Measurements from ENCODE around the gene CPEB1. TPM values are rescaled to one million over a fixed set of nuclear protein-coding genes. Genes with fewer than 3 reads are reported as not detected.

Gene CPEB1
- total and polyA plus RNA-seq, 2 experiments from 2014 or later = 4.1 to 9.4 TPM

DNA sequence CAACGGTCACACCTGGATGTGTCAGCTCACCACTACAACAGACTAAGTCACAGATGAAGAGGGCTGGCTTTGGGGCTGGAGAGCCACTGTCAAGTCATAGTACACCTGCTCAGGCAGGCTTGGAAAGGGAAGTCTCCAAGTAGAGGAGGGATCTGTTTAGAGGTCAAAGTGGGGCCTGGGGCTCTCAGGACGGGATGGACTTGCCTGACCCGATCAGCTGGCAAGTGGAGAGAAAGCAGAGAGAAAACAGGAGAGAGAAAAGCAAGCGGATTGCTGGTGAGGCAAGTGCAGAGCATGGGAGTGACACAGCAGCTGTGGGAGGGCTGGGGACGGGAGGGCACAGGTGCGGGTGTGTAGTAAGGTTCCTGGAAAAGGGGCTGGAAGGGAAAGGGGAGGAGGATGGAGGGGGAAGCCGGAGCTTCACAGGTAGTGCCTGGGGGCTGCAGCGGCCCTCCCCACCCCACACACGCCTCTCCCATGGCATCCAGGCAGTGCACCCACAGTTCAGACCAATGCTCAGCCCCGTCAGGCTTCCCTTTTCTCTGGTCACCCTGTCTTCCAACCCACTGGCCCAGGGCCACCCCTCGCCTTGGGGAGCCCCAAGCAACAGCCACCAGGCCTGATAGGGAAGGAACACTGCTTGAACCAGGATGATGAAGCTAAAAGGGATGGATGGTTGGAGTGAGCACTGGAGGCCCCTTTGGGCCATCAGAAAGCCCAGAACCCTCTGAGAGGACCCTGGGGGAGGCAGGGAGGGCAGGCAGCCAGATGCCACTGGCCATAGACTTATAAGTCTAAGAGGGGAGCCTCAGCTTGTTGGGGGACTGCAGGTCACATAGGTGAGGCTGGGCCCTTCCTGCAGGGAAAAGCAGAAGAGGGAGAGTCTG, 115.4 kb downstream of the CPEB1 start (continued):
- TF ChIP-seq, protein P1, sequence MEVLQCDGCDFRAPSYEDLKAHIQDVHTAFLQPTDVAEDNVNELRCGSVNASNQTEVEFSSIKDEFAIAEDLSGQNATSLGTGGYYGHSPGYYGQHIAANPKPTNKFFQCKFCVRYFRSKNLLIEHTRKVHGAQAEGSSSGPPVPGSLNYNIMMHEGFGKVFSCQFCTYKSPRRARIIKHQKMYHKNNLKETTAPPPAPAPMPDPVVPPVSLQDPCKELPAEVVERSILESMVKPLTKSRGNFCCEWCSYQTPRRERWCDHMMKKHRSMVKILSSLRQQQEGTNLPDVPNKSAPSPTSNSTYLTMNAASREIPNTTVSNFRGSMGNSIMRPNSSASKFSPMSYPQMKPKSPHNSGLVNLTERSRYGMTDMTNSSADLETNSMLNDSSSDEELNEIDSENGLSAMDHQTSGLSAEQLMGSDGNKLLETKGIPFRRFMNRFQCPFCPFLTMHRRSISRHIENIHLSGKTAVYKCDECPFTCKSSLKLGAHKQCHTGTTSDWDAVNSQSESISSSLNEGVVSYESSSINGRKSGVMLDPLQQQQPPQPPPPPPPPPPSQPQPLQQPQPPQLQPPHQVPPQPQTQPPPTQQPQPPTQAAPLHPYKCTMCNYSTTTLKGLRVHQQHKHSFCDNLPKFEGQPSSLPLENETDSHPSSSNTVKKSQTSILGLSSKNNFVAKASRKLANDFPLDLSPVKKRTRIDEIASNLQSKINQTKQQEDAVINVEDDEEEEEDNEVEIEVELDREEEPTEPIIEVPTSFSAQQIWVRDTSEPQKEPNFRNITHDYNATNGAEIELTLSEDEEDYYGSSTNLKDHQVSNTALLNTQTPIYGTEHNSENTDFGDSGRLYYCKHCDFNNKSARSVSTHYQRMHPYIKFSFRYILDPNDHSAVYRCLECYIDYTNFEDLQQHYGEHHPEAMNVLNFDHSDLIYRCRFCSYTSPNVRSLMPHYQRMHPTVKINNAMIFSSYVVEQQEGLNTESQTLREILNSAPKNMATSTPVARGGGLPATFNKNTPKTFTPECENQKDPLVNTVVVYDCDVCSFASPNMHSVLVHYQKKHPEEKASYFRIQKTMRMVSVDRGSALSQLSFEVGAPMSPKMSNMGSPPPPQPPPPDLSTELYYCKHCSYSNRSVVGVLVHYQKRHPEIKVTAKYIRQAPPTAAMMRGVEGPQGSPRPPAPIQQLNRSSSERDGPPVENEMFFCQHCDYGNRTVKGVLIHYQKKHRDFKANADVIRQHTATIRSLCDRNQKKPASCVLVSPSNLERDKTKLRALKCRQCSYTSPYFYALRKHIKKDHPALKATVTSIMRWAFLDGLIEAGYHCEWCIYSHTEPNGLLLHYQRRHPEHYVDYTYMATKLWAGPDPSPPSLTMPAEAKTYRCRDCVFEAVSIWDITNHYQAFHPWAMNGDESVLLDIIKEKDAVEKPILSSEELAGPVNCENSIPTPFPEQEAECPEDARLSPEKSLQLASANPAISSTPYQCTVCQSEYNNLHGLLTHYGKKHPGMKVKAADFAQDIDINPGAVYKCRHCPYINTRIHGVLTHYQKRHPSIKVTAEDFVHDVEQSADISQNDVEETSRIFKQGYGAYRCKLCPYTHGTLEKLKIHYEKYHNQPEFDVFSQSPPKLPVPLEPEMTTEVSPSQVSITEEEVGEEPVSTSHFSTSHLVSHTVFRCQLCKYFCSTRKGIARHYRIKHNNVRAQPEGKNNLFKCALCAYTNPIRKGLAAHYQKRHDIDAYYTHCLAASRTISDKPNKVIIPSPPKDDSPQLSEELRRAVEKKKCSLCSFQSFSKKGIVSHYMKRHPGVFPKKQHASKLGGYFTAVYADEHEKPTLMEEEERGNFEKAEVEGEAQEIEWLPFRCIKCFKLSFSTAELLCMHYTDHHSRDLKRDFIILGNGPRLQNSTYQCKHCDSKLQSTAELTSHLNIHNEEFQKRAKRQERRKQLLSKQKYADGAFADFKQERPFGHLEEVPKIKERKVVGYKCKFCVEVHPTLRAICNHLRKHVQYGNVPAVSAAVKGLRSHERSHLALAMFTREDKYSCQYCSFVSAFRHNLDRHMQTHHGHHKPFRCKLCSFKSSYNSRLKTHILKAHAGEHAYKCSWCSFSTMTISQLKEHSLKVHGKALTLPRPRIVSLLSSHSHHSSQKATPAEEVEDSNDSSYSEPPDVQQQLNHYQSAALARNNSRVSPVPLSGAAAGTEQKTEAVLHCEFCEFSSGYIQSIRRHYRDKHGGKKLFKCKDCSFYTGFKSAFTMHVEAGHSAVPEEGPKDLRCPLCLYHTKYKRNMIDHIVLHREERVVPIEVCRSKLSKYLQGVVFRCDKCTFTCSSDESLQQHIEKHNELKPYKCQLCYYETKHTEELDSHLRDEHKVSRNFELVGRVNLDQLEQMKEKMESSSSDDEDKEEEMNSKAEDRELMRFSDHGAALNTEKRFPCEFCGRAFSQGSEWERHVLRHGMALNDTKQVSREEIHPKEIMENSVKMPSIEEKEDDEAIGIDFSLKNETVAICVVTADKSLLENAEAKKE (CRISPR knock-in tag; IDR thresholded peaks at IDR 0.05) = no peak
- TF ChIP-seq POLR2AphosphoS5 (IDR thresholded peaks at IDR 0.05; ENCODE audit: low read depth) = no peak

DNA sequence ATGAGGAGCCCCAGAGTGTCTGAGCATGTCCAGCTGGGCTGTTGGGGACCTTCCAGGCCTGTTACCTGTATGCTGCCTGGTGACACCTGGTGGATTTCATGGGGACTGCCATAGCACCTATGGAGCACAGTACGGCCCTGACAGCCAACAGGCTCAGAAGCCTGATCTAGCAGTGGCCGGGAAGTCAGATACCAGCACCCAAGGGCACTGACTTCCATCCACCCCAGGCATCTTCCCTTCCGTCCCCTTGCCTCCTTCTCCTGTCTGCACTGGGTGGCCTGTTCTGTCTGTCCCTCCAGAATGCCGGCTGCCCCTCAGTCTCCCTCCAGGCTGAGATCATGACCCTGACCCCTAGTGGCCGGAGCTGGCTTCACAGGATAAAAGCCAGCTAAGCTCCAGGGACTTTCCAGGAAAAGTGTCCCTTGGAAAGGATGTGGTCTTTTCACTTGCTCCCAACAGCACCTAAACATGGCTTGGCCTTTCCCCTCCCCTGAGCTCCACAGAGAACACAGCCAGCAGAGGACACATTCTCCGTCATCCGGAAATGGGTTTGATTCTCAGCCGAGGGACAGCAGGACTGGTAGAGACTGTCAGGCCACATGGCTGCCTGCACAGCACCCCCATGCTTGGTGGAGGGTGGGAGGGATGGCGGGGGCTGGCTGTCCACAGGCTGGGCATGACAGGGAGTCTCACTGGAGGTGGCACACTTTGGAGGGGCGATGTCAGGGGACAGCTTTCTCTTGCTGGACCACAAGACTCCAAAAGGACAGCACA, 116.4 kb downstream of the CPEB1 start:
- Histone ChIP-seq H3K27me3 (ENCODE audit: insufficient read depth) (no peaks in the 10 kb centered on the region), H3K27ac (ENCODE audit: low read depth) (peak overlapping the region; percentile 80; the same call in 1 of the 2 replicates), H3K79me2 (replicated peaks; ENCODE audit: insufficient read depth) (no peaks in the 10 kb centered on the region), H3K4me3 (peak overlapping the region; percentile 38; the same call in 1 of the 2 replicates), H2AFZ (no peak overlapping the region), H3K4me2 (peak overlapping the region; percentile 72; the same call in 1 of the 2 replicates), H3K4me1 (ENCODE audit: insufficient read depth) (no peaks in the 10 kb centered on the region; the same call in 1 of the 2 replicates), H4K20me1 (replicated peaks; ENCODE audit: insufficient read depth) (peaks cover 4% of the 10 kb centered on the region; the same call in 1 of the 2 replicates), H3F3A (replicated peaks; ENCODE audit: low read depth) (peaks cover 27% of the 10 kb centered on the region), H3K9me2 (ENCODE audit: insufficient read depth) (no peaks in the 10 kb centered on the region), H3K36me3 (ENCODE audit: insufficient read depth) (peaks cover 17% of the 10 kb centered on the region)
- Mint-ChIP-seq H3K27ac (no peak overlapping the region; the same call in 1 of the 2 replicates), H3K4me1 (peaks cover 7% of the 10 kb centered on the region), H3K36me3 (ENCODE audit: low read depth) (peaks cover 35% of the 10 kb centered on the region), H3K4me3 (peak overlapping the region; percentile 58), H3K9me3 (no peaks in the 10 kb centered on the region), H3K27me3 (ENCODE audit: insufficient read depth, low read depth, poor library complexity) (peaks cover 10% of the 10 kb centered on the region)
- ATAC-seq (peak; percentile 78), DNase-seq (ENCODE audit: low spot score) (peak; percentile 83)
- TF ChIP-seq CTCF (conservative IDR thresholded peaks at IDR 0.05; ENCODE audit: low read depth in 2 of 2) (peak; percentile 77 to 100), NANOG (IDR thresholded peaks at IDR 0.05; ENCODE audit: borderline replicate concordance) (no peak)
- TF ChIP-seq, protein P2, sequence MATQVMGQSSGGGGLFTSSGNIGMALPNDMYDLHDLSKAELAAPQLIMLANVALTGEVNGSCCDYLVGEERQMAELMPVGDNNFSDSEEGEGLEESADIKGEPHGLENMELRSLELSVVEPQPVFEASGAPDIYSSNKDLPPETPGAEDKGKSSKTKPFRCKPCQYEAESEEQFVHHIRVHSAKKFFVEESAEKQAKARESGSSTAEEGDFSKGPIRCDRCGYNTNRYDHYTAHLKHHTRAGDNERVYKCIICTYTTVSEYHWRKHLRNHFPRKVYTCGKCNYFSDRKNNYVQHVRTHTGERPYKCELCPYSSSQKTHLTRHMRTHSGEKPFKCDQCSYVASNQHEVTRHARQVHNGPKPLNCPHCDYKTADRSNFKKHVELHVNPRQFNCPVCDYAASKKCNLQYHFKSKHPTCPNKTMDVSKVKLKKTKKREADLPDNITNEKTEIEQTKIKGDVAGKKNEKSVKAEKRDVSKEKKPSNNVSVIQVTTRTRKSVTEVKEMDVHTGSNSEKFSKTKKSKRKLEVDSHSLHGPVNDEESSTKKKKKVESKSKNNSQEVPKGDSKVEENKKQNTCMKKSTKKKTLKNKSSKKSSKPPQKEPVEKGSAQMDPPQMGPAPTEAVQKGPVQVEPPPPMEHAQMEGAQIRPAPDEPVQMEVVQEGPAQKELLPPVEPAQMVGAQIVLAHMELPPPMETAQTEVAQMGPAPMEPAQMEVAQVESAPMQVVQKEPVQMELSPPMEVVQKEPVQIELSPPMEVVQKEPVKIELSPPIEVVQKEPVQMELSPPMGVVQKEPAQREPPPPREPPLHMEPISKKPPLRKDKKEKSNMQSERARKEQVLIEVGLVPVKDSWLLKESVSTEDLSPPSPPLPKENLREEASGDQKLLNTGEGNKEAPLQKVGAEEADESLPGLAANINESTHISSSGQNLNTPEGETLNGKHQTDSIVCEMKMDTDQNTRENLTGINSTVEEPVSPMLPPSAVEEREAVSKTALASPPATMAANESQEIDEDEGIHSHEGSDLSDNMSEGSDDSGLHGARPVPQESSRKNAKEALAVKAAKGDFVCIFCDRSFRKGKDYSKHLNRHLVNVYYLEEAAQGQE (IDR thresholded peaks at IDR 0.05; ENCODE audit: unreplicated experiment) = no peak
